ENCODE data around the gene CAMKMT. TPM values are rescaled to one million over a fixed set of nuclear protein-coding genes. Genes with fewer than 3 reads are reported as not detected.

Gene CAMKMT
- total and polyA plus RNA-seq, 9 of the 15 experiments (the other 6 are each of a cell fraction or from before 2014, with no cell fraction given), result 1.6 to 15.3 (median 7.4) TPM

GRCh38 chr2:44777537-44777936 is 415.8 kb downstream of the CAMKMT start:
- Histone ChIP-seq H3K4me3 (no peak overlapping the region), H3K36me3 (ENCODE audit: control insufficient read depth, insufficient read depth, low read length) (no peaks in the 10 kb centered on the region), H3K9me1 (ENCODE audit: control insufficient read depth, insufficient read depth, low read length) (no peaks in the 10 kb centered on the region), H3K4me1 (replicated peaks in 1 of 2; ENCODE audit: control insufficient read depth in 2 of 2, insufficient read depth in 2 of 2, low read length in 2 of 2) (no peaks in the 10 kb centered on the region), H3K4me2 (ENCODE audit: insufficient read depth, low read length) (no peak overlapping the region), H3K79me2 (ENCODE audit: control insufficient read depth, insufficient read depth, low read length) (no peaks in the 10 kb centered on the region), H4K20me1 (replicated peaks; ENCODE audit: control insufficient read depth, insufficient read depth, low read length) (no peaks in the 10 kb centered on the region), H3K9me3 (replicated peaks; ENCODE audit: control insufficient read depth, insufficient read depth, low read depth, low read length) (no peaks in the 10 kb centered on the region), H2AFZ (ENCODE audit: low read depth, low read length) (no peak overlapping the region), H3K27me3 (ENCODE audit: control insufficient read depth in 2 of 2, insufficient read depth in 2 of 2, low read length in 2 of 2) (peaks cover 20 to 25% of the 10 kb centered on the region in 2 experiments), H3K27ac (ENCODE audit: extremely low read depth, low read depth, low read length) (no peak overlapping the region), H3K9ac (ENCODE audit: insufficient read depth in 1 of 2, low read depth in 2 of 2, low read length in 2 of 2) (no peak overlapping the region)
- ATAC-seq (no peak), DNase-seq (ENCODE audit: extremely low read depth in 1 of 4, low spot score in 3 of 4) (peak in 2 of 4 experiments; percentile 35 to 42), FAIRE-seq (no peak)
- CTCF ChIA-PET (ENCODE audit: low intra/inter-chr PET ratio), result no interaction called here
- POLR2A ChIA-PET, result no interaction called here
- no TSS peak for BruUV-seq (replicated peaks)
- in situ Hi-C loops (cut with MboI), result no loop called here
- WGBS (ENCODE audit: insufficient coverage, low coverage, missing lambda C conversion rate), result 0% methylated on average over 11 of the region's 11 CpGs
- intact Hi-C loops (cut with micrococcal nuclease), result no loop called here
- TF ChIP-seq ARID3B (CRISPR knock-in tag; IDR thresholded peaks at IDR 0.05; ENCODE audit: borderline replicate concordance) (no peak), CREM (IDR thresholded peaks at IDR 0.05; ENCODE audit: low read depth) (peak; percentile 35; the same call in 1 of the 2 replicates), MCM2 (IDR thresholded peaks at IDR 0.05; ENCODE audit: low read depth) (no peak), NKRF (IDR thresholded peaks at IDR 0.05; ENCODE audit: borderline replicate concordance) (no peak), RUNX1 (IDR thresholded peaks at IDR 0.05; ENCODE audit: low read depth) (no peak), ATF1 (CRISPR knock-in tag; IDR thresholded peaks at IDR 0.05) (no peak), ATF1 (tag; IDR thresholded peaks at IDR 0.05) (peak; percentile 38; the same call in 1 of the 2 replicates), ZNF134 (CRISPR knock-in tag; conservative IDR thresholded peaks at IDR 0.05) (no peak), ZBTB40 (IDR thresholded peaks at IDR 0.05) (peak; percentile 42; the same call in 1 of the 2 replicates), ZBTB40 (CRISPR knock-in tag; IDR thresholded peaks at IDR 0.05) (no peak), ATF7 (IDR thresholded peaks at IDR 0.05) (0 out of 2 replicates have a peak, but pooled peaks have one; percentile 17), GABPB2 (CRISPR knock-in tag; conservative IDR thresholded peaks at IDR 0.05) (no peak)
